Sigmoid colon (tissue), 3 donors: ENCODE results near the gene MRAS.

Experiments used
- CTCF ChIP-seq, 4 experiments: fragments of 450-650 bp in 3 of 4; fragments of 200-600 bp in 1 of 4; IDR thresholded peaks; one replicate each; pipeline ENCODE4 v1.5.1; 2016 to 2019; ENCODE audit warnings: antibody characterized with exemption in 4 of 4, mild to moderate bottlenecking in 3 of 4, moderate library complexity in 2 of 4
- POLR2A ChIP-seq, 2 donors: fragments of 450-650 bp; IDR thresholded peaks; one replicate each; pipeline ENCODE4 v1.6.1; 2016; ENCODE audit warnings: antibody characterized with exemption in 2 of 2, mild to moderate bottlenecking in 2 of 2, moderate library complexity in 2 of 2

DNA sequence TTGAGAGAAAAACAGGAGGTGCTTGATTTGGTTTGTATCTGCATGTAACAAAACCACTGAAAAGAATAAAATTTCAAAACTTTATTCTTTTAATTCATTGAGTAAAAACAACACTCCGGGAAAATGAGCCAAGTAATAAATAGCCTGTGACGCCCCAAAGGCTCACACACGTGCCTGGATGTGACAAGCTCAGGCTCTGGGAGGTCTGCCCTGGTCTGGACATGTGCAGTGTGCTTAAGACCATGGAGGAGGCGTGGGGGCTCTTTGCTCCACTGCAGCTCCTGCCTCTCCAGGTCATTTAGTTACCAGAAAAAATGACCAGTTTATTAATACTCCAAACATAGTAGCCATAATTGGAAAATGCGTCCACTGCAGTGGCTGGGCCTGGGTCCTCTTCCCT lies 10.1 kb upstream of the MRAS start:
- TF ChIP-seq CTCF (IDR thresholded peaks at IDR 0.05) (no peak), POLR2A (IDR thresholded peaks at IDR 0.05) (no peak)
